DND-41 (cell line): ENCODE results near the gene VWDE.

Experiments
- EZH2 ChIP-seq: IDR thresholded peaks from 3 replicates; pipeline ENCODE4 v1.6.1; 2012; ENCODE audit warnings: borderline replicate concordance, low read depth, mild to moderate bottlenecking, moderate library complexity, low read length, inconsistent platforms; ENCODE audit not compliant: severe bottlenecking
- TF ChIP-seq, protein P1 (sequence below): IDR thresholded peaks from 2 replicates; pipeline ENCODE4 v1.5.1; 2012; ENCODE audit warnings: borderline replicate concordance, low read length, moderate library complexity, mild to moderate bottlenecking; ENCODE audit not compliant: poor library complexity, severe bottlenecking; ENCODE audit errors: extremely low read depth

DNA sequence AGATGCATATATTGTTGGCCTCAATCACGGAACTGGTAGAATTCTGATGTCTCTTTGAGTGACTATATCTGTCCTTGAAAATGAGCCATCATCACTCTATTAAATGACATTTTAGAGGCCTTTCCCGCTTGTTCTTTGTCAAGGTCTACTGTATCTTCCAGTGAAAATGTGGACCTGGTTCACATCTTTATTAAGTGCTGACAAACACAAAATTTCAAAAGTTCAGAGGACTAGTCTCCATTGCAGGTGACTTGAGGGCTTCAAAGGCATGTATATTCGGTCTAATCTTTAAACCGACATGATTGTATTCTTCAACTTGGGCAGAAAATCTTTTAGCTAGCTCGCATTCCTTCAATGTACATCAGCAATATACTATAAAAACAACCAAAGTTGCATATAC, 36.6 kb upstream of the VWDE start:
- TF ChIP-seq, protein P1, sequence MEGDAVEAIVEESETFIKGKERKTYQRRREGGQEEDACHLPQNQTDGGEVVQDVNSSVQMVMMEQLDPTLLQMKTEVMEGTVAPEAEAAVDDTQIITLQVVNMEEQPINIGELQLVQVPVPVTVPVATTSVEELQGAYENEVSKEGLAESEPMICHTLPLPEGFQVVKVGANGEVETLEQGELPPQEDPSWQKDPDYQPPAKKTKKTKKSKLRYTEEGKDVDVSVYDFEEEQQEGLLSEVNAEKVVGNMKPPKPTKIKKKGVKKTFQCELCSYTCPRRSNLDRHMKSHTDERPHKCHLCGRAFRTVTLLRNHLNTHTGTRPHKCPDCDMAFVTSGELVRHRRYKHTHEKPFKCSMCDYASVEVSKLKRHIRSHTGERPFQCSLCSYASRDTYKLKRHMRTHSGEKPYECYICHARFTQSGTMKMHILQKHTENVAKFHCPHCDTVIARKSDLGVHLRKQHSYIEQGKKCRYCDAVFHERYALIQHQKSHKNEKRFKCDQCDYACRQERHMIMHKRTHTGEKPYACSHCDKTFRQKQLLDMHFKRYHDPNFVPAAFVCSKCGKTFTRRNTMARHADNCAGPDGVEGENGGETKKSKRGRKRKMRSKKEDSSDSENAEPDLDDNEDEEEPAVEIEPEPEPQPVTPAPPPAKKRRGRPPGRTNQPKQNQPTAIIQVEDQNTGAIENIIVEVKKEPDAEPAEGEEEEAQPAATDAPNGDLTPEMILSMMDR = no peak
- no peak for TF ChIP-seq EZH2
